Heart left ventricle (tissue), 13 donors: ENCODE results near the gene CSMD2.

Source experiments
- POLR2A ChIP-seq, 2 donors: fragments of 450-650 bp; IDR thresholded peaks; one replicate each; pipeline ENCODE4 v1.6.1; 2017; ENCODE audit warnings: antibody characterized with exemption in 2 of 2, mild to moderate bottlenecking in 2 of 2, moderate library complexity in 2 of 2
- TF ChIP-seq, protein P1 (sequence below), 12 donors: fragments of 200-600 bp; sonication (generic) in 4 of 12; IDR thresholded peaks; one replicate each; pipeline versions ENCODE4 v1.5.0 to v1.8.0; 2018 to 2022; ENCODE audit warnings: antibody characterized with exemption in 12 of 12, mild to moderate bottlenecking in 5 of 12
- donor health status: ischemic (EF 13 %, LVEDD 7.1; RV severe dilation, severe dysfunction).
- donor health status: DM: no; HTN: yes; CAD: no.
- donor health status: DM: no; HTN: no; CAD: no.
- donor health status: ischemic (EF 25% LVEDD 6.9; RV normal size, moderate dysfunction).
- donor health status: ischemic (EF 25% LVEDD 5.7; RV mildly dilated, moderate dysfunction).
- donor health status: ischemic (EF 35%, LVEDD 5.7; RV mildly dilated, moderate dysfunction).
- donor health status: nonischemic (EF 11% LVEDD 7.7; RV severe dilation, severe dysfunction).
- donor health status: DM: yes; HTN: yes; CAD: no.
- donor health status: PGD.
- donor health status: ischemic (EF 29% LVEDD 5.4; RV normal size, mild dysfunction).
- donor health status: nonischemic (EF 23%, LVEDD 6.1; RV moderate dilation, normal function).

GRCh38 chr1:33965086-33965485, 199.9 kb downstream of the CSMD2 start:
- TF ChIP-seq, protein P1, sequence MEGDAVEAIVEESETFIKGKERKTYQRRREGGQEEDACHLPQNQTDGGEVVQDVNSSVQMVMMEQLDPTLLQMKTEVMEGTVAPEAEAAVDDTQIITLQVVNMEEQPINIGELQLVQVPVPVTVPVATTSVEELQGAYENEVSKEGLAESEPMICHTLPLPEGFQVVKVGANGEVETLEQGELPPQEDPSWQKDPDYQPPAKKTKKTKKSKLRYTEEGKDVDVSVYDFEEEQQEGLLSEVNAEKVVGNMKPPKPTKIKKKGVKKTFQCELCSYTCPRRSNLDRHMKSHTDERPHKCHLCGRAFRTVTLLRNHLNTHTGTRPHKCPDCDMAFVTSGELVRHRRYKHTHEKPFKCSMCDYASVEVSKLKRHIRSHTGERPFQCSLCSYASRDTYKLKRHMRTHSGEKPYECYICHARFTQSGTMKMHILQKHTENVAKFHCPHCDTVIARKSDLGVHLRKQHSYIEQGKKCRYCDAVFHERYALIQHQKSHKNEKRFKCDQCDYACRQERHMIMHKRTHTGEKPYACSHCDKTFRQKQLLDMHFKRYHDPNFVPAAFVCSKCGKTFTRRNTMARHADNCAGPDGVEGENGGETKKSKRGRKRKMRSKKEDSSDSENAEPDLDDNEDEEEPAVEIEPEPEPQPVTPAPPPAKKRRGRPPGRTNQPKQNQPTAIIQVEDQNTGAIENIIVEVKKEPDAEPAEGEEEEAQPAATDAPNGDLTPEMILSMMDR (IDR thresholded peaks at IDR 0.05): no peak
- TF ChIP-seq POLR2A (IDR thresholded peaks at IDR 0.05): no peak
